Central memory CD4-positive, alpha-beta T cell (primary cell): ENCODE results near the gene NSUN2.
"Not testable (repeated sequence)": the region's sequence is repeated elsewhere in the genome, so short reads cannot be mapped to it uniquely, and the experiment has no call there.

ENCODE experiments used
- DNase-seq: peaks from one replicate; pipeline ENCODE4 v3.0.0; 2022
- total RNA-seq, 3 experiments: gene quantifications; one replicate each; lab custom pipeline; 2026; lab: John Stamatoyannopoulos, UW

The NSUN2 gene
- 94.5 to 283 (median 131) reads per million in 3 experiments for total RNA-seq

DNA sequence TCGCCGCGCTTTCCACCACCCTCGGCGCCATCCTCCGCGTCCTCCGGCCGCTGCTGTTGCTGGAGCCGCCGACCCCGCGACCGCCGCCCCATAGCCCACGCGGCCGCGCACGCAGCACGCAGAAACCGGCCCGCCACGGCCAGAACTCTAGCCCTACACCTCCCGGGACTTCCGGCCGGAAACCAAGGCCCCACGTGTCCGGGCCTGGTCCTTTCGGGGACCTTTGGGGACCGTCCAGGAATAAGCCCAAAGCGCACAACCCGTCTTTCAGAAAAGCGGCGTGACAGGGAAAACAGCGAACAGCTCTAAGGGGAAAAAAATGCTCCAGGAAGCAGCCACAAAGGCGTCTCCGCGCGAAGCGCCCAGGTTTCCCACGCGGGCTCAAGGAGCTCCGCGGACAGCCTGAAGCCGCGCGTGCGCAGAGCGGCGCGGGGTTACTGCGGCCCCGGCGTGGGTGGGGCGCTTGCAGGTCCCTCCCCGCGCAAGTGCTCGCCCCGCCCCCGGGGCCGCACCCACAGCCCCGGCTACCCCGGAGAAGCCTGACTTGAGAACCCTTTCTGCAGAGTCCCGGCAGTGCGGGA lies at the start of gene NSUN2, which contains the start of gene SRD5A1:
NSUN2 (minus strand) TSS at position 157 of the 581 bp plus-strand sequence; CDS start at position 92, 65 bp downstream.
SRD5A1 (plus strand) TSS at position 553 of the 581 bp plus-strand sequence. CDS start 137 bp downstream, outside the sequence.
- DNase-seq, result peak; percentile 94

DNA sequence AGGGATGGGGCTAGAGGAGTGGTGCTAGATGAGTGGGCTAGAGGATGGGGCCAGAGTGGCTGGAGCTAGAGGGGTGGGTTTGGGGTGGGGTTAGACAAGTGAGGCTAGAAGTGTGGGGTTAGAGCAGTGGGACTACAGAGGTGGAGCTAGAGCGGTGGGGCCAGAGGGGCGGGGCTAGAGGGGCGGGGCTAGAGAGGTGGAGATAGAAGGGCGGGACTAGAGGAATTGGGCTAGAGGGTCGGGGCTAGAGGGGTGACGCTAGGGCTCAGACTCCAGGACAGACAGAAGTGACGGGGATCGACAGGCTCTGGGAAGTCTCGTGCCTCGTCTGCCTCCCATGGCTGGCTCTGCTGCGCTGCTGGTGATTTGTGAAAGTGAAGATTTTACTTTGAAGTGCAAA lies 49.4 kb upstream of the NSUN2 start:
- DNase-seq, result no peak

DNA sequence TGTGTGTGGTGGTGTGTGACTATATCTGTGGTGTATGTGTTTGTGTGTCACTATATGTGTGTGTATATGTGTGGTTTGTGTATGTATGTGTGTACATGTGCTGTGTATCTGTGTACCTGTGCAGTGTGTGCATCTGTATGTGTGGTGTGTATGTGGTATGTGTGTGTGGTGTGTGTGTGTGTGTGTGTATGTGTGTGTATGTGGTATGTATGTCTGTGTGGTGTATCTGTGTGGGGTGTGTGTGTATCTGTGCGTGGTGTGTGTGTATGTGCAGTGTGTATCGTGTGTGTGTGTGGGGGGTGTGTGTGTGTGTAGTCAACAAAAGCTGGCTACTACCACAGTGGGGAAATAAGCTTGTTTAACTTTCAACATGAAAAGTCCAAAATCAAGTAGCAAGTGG lies 48.8 kb upstream of the NSUN2 start:
- no peak for DNase-seq

DNA sequence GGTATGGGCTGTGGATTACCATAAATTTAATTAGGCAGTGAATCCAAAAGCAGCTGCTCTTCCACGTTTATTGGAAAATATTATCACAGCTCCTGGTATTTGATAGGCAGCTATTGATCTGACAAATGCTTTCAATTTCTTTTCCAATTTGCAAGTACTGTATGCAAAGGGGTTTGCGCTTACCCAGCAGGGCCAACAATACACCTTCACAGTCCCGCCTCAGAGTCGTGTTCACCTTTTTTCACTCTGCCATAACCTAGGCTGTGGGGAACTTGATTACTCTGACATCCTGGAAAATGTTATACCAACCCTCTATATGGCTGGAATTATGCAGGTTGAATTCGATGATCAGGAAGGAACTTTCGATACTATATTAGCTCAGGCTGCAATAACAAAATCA lies 48.1 kb upstream of the NSUN2 start:
- no peak for DNase-seq

DNA sequence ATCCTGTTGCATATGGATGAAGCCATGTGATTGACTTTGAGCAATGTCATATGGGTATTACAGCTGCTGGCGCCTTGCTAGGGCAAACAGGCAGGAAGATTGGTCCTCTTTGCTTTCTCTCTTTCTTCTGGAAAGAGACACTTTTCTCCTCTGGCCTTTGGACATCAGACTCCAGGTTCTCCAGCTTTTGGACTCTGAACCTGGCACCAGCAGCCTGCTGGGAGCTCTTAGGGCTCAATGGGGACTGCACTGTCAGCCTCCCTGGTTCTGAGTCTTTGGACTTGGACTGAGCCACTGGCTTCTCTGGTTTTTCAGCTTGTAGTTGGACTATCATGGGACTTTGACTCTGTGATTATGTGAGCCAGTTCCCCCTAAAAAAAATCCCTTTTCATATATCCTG lies 45.5 kb upstream of the NSUN2 start:
- no peak for DNase-seq

DNA sequence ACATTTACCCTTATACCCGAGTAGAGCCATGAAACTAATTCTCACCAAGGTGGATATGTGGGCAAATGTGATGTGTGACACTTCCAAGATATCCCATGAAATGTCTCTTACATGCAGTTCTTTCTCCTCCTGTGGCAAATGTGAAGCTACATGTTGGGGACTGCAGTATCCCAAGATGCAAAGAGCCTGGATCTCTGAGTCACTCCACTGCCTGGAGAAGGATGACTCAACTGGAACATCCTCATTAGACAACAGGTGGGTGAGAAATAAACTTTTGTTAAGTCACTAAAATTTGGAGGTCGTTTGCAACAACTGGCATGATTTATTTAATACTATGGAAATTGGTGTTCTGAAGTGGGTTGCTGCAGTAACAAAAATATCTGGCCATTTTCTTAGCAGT lies 43.9 kb upstream of the NSUN2 start:
- DNase-seq, result no peak

DNA sequence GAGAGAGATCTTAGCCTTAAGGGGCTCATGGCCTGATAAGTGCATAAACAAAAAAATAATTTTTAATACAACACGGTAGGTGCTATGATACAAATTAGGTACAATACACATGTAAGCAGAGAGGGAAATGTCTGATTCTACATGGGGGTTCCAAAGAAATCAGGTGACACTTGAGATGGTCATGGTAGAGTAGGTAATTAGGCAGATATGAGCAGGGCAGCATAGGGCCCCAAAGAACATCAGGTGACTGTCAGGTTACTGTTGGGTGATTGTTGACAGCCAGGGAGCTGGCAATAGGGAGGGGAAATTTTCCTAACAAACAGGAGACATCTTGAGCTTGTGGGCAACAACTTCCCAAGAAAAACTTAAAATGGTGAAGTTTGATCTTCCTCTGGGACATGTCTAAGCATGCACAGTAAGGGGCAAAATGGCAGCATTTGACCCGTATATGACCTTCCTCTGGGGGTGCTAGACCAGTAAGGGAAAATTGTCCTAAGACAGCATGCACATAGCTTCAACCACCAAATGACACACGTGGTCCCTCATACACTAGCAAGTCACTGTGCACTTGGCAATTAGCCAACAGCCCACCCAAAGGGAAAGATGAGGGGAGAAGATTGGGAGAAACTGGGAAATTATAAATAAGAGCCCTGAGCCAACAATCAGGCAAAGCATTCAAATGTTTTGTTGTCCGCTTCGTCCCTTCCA lies 43.1 kb upstream of the NSUN2 start:
- DNase-seq, result no peak

DNA sequence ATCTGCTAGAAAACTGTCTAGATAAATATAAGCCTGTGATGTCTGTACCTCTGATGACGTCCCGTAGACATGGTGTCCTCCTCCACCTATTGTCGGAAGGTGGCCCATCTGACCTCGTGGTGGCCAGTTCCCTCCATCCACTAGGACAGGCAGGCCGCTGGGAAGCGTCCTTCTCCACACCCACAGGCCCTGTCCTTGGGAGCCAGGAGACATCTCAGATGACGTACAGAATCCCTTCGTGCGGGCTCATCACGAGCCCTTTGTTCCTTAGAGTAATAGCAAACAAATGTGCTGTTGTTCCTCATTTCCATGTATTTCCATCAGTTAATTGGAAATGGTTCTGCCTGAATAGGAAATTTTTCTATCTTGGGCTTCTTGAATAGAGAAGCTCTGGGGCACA lies 42.0 kb upstream of the NSUN2 start:
- DNase-seq, result no peak

DNA sequence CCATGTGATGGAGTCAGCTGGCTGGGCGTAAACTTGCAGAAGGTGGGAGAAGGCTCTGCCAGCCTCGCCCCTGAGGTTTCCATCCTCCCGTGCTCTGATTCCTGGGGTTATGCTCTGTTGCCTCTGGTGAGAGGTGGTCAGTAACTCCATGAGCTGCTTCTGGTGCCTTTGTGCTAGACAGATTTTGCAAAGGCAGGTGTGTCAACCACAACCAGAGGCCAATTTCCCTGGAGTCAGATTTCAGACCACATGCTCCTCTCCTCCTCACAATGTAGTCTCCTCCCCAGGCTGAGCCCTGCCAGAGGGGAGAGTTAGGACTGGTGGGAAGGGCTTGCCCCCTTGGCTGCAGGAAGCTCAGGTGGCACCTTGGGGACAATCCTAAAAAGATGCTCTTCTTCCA lies 41.6 kb upstream of the NSUN2 start:
- no peak for DNase-seq

DNA sequence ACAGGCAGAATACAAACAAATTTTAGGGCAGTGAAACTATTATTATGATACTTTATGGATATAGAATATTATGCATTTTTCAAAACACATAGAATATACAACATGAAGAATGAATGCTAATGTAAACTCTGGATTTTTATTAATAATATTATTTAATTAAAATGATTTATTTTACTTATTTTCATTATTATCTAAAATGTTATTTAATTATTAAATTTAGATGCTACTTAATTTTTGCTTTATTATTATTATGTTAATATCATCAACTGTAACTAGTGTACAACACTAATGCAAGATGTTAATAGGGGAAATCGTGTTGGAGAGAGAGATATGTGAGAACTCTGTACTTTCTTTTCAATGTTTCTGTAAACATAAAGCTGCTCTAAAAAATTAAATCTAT lies 41.1 kb upstream of the NSUN2 start:
- DNase-seq, result no peak

DNA sequence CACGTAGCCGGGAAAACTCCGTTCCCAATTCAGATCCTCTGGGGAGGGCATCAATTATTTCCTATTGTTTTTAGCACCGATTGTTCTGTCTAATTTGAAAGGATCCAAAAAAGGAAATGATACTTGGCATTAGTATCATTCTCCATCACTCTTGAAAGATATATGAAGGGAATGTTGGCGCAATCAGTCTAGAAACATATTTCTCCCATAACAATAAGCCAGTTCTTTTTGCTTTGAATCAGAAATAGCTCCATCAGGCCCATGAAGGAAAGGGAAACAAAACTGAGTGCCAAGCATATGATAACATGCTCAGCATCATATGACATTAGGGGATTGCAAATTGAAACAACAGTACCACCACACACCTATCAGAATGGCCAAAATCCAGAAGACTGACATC lies 40.2 kb upstream of the NSUN2 start:
- no peak for DNase-seq

DNA sequence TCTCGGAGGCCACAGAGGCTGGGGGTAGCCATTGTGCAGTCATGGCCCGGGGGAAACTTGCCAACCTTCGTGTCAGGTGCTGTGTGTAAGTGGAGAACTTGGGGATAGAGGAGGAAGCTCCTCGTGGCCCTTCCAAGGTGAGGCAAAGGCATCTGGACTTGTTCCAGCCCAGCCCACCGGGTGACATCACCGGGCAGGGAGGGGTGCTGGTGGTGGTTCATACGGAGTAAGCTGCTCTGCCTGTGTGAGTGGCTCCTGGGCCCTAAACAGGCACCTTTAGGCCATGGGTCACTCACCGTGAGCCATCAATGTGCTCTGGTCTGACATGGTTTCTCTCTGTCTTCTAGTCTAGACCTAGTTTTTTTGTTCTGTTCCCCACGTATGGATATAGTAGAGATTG lies 35.9 kb upstream of the NSUN2 start:
- DNase-seq, result not testable (repeated sequence)

DNA sequence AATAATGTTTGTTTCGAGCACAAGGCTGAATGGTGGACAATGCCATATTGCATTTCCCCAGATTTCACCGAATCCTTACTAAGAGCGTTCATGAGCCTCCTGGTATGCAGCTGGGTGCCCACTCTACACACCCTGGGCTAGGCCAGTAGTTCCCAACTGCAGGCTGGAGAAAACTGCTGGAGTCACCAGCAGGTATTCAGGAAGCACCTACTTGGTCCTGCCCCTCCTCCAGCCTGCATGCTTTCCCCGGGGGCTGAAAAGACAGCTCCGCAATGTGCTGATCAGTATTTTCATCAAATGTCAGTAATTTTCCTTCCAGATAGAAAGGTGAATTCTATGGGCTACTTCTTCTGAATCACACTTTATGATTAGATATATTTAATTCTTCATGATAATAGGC lies 34.8 kb upstream of the NSUN2 start:
- no peak for DNase-seq

DNA sequence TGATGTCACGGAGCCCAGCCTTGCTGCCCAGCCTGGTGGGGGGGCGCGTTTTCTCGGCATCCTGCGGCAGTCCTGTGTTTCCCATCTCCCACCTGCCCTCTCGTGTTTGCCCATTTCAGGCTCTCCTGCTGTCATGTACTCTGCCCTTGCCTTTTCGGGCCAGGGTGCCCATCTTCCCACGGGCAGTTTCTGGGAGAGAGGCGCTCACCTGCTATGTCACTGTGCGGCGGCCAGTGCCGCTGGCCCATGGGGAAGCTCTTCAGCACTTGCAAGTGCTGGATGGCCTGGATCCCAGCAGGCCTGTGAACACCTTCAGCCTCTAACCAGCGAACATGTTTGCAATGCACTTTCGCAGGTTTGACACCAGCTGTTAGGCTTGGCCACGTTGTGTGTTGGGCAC lies 33.9 kb upstream of the NSUN2 start:
- DNase-seq, result no peak

DNA sequence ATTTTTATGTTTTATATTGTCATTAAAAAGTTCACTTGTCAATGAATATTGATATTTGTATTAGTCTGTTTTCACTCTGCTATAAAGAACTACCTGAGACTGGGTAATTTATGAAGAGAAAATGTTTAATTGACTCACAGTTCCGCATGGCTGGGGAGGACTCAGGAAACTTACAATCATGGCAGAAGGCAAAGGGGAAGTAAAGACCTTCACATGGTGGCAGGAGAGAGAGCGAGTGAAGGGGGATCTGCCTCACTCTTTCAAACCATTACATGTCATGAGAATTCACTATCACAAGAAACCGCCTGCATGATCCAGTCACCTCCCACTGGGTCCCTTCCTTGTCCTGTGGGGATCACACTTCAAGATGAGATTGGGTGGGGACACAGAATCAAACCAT lies 27.8 kb upstream of the NSUN2 start:
- DNase-seq, result no peak

DNA sequence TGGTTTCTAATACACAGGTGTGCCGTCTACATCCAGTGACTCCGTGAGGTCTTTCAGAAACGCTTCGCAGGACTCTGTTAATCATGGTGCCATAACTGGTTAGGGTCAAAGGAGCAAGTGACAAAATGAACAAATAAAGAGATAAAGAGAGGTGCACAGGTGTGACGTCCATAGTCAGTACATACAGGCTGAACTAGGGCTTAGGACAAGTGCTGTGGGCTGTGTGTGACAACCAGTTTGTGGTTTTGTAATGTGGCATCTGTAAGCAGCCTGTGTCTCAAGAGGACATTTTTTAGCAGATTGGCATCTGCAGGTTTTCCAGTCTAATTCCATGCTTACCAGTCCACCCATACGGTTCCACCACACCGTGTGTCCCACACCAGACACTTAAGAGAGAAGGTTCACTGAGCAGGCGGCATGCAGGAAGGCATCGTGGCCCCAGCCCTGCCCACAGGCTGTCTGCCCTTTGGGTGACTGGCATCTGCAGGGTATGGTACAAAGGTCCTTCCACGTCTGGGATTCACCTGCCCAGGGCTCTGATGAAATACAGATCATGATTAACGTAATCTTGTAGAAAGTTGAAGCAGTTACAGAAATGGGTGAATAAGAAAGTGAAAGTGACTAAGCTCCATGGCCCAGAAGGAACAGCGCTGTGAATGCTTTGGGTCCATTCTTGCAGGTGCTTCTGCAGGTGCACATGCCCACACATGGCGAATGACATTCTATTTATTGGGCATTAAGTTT lies 27.3 kb upstream of the NSUN2 start:
- DNase-seq, result no peak

DNA sequence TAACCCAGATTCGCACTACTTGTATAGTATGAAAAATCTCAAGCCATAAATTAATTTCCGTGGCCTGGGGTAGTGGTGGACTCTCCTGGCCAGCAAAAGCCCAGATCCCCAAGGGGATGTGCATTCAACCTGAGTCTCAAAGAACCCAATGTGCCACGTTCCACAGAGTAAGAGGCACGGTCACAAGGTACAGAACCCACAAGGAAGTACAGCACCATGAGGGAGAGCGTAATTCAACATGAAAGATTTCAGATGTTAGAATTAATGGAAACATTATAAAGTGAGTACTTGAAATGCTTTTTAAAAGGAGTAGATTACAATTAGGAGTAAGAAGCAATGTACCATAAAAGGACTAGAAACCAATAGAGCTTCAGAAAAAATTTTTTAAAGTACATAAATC lies 23.8 kb upstream of the NSUN2 start:
- DNase-seq, result no peak

DNA sequence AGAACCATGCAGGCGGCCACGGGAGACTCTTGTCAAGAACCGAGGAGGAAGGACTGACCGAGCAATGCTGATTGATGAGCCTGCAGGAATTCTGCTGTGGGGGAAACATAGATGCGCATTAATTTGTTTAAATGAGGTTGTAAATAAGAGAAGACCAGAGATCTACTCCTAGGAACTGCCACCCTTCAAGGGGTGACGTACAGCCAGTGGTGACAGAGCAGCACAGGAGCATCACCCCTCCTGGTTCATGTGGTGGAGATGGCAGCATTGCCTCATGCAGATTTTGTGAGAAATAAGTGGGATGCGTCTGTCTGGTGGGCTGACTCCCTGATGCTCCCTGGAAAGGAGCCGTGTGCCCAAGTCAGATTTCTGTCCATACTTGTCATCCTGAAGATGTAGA lies 22.6 kb upstream of the NSUN2 start:
- no peak for DNase-seq

DNA sequence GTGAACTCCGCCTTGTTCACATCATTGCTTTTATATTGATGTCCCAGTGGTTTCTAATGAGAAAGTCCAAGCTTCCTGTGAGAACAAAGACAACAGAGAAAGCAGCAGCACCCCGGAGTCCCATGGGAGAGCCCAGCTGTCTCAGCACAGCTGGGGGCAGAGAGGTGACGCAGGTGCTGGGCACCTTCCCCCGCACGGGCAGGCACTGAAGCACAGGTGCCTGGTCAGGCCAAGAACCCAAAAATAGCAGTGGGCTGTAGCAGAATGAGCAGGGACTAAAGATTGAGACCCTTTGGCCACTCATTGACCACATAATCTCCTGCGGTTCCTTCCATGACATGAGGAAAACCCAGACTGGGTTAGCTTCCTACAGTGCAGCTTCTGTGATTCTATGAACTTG lies 19.2 kb upstream of the NSUN2 start:
- no peak for DNase-seq

DNA sequence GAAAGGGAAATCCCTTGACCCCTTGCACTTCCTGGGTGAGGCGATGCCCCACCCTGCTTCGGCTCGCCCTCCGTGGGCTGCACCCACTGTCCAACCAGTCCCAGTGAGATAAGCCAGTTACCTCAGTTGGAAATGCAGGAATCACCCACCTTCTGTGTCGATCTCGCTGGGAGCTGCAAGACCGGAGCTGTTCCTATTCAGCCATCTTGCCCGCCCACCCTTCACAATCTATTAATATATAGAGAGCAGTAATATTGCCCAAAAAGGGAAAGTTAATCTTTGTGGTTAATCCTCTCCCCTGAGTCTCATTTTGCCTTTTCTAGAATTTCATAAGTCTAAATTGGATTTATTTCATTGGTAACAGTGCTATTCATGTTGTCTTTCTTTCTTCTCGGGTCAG lies 16.8 kb upstream of the NSUN2 start:
- DNase-seq, result no peak

DNA sequence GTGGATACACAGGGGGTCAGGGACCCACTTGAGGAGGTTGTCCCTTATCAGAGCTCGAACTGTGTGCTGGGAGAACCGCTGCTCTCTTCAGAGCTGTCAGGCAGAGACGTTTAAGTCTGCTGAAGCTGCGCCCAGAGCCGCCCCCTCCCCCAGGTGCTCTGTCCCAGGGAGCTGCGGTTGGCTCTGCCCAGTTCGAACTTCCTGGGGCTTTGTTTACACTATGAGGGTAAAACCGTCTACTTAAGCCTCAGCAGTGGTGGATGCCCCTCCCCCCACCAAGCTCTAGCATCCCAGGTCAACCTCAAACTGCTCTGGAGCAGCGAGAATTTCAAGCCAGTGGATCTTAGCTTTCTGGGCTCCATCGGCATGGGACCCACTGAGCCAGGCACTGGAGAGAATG lies 16.3 kb upstream of the NSUN2 start:
- no peak for DNase-seq

DNA sequence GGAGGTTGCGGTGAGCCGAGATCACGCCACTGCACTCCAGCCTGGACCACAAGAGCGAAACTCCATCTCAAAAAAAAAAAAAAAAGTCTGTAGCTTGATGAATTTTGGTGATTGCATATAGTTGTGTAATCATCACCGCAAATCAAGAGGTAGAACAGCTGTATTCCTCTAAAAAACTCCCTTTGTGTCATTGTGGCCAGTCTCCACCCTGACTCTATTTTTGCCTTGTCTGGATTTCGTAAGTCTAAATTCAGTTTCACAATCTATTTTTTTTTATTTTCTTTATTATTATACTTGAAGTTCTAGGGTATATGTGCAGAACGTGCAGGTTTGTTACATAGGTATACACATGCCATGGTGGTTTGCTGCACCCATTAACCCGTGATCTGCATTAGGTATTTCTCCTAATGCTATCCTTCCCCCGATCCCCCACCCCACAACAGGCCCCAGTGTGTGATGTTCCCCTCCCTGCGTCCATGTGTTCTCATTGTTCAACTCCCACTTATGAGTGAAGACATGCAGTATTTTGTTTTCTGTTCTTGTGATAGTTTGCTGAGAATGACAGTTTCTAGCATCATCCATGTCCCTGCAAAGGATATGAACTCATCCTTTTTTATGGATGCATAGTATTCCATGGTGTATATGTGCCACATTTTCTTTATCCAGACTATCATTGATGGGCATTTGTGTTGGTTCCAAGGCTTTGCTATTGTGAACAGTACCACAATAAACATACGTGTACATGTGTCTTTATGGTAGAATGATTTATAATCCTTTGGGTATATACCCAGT lies 12.9 kb upstream of the NSUN2 start:
- DNase-seq, result not testable (repeated sequence)

DNA sequence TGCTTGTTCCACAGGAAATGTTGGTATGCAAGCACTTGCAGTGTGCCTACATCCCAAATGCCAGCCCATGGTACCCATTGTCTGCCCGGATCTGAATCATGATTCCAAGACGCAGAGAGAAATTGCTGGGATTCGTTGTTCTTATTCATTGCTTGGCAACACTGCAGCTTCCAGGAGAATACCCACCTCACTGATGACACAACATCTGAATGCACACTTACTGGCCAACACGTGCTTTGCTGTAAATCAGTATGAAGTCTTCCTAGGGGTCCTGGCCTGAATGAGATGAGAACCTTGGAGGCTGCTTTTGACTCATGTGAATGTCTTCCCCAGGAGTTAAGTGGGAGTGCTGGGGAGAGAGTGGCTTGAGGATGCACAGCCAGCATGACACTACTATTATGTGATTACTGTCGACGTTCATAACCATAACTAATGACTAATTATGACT lies 12.0 kb upstream of the NSUN2 start:
- DNase-seq, result no peak
